Measurements from ENCODE around the gene ASXL1.

GRCh38 chr20:32329817-32330554 is 28.1 kb upstream of the ASXL1 start:
- TF ChIP-seq ZNF70 (CRISPR knock-in tag; IDR thresholded peaks at IDR 0.05), result no peak
- TF ChIP-seq ZFP3 (CRISPR knock-in tag; IDR thresholded peaks at IDR 0.05), result no peak
- TF ChIP-seq ZC3H10 (CRISPR knock-in tag; IDR thresholded peaks at IDR 0.05), result no peak
- no peak for TF ChIP-seq PATZ1 (CRISPR knock-in tag; IDR thresholded peaks at IDR 0.05; ENCODE audit: borderline replicate concordance)
- TF ChIP-seq BACH2 (CRISPR knock-in tag; IDR thresholded peaks at IDR 0.05; ENCODE audit: borderline replicate concordance), result no peak
- no peak for TF ChIP-seq ARNTL (CRISPR knock-in tag; IDR thresholded peaks at IDR 0.05; ENCODE audit: borderline replicate concordance, low read depth)
- TF ChIP-seq TOX (CRISPR knock-in tag; IDR thresholded peaks at IDR 0.05; ENCODE audit: borderline replicate concordance), result no peak
- TF ChIP-seq ZNF565 (CRISPR knock-in tag; conservative IDR thresholded peaks at IDR 0.05; ENCODE audit: low read depth), result no peak
- TF ChIP-seq ZNF8 (CRISPR knock-in tag; IDR thresholded peaks at IDR 0.05), result no peak
